Measurements from ENCODE around the gene CCDC116.
"Not testable (repeated sequence)": the region's sequence is repeated elsewhere in the genome, so short reads cannot be mapped to it uniquely, and the experiment has no call there.

The CCDC116 gene

DNA sequence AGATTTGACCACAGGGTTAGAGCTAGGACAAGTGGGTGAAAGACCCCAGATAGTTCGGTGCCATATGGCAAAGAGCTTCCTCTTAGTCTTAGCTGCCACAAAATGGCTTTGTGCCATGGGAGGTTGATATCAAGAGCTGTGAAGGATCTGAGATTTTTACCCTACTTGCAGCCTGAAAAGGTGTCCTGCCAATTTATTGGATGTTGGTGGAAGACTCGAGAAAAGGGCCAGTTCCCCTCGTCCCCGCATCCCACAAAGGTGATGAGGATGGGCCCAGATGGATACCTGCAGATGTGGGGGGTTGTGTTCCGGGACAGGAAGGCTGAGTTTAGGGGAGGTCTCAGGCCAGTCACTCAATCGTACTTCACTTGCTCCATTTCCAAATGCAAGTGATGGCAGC lies 30.0 kb upstream of the CCDC116 start:
- no peak overlapping the region for H3K27ac ChIP-seq
- TF ChIP-seq ZFX (IDR thresholded peaks at IDR 0.05), result no peak
- TF ChIP-seq, protein P1, sequence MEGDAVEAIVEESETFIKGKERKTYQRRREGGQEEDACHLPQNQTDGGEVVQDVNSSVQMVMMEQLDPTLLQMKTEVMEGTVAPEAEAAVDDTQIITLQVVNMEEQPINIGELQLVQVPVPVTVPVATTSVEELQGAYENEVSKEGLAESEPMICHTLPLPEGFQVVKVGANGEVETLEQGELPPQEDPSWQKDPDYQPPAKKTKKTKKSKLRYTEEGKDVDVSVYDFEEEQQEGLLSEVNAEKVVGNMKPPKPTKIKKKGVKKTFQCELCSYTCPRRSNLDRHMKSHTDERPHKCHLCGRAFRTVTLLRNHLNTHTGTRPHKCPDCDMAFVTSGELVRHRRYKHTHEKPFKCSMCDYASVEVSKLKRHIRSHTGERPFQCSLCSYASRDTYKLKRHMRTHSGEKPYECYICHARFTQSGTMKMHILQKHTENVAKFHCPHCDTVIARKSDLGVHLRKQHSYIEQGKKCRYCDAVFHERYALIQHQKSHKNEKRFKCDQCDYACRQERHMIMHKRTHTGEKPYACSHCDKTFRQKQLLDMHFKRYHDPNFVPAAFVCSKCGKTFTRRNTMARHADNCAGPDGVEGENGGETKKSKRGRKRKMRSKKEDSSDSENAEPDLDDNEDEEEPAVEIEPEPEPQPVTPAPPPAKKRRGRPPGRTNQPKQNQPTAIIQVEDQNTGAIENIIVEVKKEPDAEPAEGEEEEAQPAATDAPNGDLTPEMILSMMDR (conservative IDR thresholded peaks at IDR 0.05), result no peak

DNA sequence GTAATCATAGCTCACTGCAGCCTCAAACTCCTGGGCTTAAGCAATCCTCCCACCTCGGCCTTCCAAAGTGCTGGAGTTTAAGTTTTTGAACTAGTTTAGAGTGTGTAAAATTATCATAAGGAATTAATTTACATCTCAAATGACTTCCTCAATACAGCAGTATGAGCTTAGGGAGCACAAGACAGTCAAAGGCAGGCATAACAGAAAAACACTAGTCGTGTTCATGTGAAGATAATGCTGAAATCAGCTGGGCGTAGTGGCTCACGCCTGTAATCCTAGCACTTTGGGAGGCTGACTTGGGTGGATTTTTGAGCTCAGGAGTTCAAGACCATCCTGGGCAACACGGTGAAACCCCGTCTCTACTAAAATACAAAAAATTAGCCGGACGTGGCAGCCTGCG lies 28.6 kb upstream of the CCDC116 start:
- H3K27ac ChIP-seq, result no peak overlapping the region
- TF ChIP-seq, protein P1 (conservative IDR thresholded peaks at IDR 0.05), result no peak
- TF ChIP-seq ZFX (IDR thresholded peaks at IDR 0.05), result no peak

DNA sequence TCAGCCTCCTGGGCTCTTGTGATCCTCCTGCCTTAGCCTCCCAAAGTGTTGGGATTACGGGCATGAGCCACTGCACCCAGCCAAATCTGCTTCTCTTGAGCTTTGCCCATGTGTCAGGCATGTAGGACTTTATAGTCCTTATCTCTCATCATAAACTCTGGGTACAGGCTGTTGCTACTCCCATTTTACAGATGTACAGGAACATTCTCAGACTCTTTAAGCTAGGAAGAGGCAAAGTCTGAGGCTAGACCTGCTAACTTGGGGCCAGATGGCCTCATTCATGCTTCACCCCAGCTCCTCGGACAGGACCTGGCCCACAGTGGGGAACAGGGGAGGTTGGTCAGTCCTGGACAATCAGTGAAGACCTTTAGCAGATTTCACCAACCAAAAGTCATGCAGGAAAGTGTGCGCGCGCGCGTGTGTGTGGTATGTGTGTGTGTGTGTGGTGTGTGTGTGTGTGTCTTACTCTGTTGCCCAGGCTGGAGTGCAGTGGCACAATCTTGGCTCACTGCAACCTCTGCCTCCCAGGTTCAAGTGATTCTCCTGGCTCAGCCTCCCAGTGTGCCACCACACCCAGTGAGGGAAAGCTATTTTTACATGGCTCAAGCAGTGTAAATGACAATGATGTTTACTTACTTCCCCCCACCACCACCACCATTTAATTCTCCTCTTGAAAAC lies 26.5 kb upstream of the CCDC116 start:
- TF ChIP-seq, protein P1 (conservative IDR thresholded peaks at IDR 0.05), result no peak
- TF ChIP-seq ZFX (IDR thresholded peaks at IDR 0.05), result no peak
- H3K27ac ChIP-seq, result peak overlapping the region; percentile 59

DNA sequence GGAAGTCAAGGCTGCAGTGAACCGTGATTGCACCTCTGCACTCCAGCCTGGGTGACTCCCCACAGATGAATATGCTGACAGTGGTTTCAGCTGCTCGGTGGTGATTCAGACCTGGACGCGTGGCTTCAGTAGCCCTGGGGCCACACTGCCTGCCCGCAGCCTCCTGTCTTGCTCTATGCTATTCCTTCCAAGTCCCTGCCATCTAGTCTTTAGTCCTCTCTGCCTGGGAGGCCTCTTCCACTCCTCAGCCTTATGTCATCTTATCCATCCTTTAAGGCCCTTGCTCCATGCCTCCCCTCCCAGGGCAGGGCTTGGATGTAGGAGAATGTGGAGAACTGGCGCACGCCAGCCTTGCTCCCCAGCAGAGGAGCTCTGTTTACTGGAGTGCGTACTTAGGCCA lies 25.8 kb upstream of the CCDC116 start:
- no peak for TF ChIP-seq ZFX (IDR thresholded peaks at IDR 0.05)
- TF ChIP-seq, protein P1 (conservative IDR thresholded peaks at IDR 0.05), result no peak
- H3K27ac ChIP-seq, result peak overlapping the region; percentile 59

DNA sequence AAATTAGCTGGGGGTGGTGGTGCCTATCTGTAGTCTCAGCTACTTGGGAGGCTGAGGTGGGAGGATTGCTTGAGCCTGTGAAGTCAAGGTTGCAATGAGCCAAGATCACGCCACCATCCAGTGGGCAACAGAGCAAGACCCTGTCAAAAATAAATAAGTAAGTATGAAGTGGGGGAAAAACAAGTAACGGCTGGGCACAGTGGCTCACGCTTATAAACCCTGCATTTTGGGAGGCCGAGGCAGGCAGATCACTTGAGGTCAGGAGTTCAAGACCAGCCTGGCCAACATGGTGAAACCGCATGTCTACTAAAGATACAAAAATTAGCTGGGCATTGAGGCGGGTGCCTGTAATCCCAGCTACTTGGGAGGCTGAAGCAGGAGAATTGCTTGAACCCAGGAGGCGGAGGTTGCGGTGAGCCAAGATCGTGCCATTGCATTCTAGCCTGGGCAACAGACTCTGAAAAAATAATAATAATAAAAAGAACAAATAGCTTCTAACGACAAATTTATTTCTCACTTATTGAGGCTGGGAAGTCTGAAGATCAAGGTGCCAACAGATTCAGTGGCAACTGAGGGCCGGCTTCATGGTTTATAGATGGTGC lies 22.9 kb upstream of the CCDC116 start:
- H3K27ac ChIP-seq, result not testable (repeated sequence)

- no peak for TF ChIP-seq ZFX (IDR thresholded peaks at IDR 0.05)
- TF ChIP-seq, protein P1 (conservative IDR thresholded peaks at IDR 0.05), result no peak
- no peak overlapping the region for H3K27ac ChIP-seq
Measured at GRCh38 chr22:21611210-21611977, 21.2 kb upstream of the CCDC116 start.

DNA sequence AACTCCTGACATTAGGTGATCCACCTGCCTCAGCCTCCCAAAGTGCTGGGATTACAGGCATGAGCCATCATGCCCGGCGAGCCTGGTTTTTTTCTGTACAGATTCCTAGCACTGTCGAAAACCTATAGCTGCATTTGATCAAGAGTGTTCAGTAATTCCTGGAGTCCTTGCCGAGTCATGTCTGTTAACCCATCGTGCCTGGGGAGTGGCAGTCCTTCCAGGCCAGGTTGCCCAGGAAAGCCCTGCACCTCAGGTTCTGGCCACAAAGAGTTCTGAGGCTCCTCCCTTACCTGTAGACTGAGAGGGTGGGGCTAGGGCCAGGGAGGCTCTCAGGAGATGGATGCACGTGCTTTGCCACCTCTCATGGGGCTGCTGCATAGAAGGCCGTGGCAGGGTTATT lies 19.7 kb upstream of the CCDC116 start:
- H3K27ac ChIP-seq, result no peak overlapping the region
- no peak for TF ChIP-seq ZFX (IDR thresholded peaks at IDR 0.05)
- TF ChIP-seq, protein P1 (conservative IDR thresholded peaks at IDR 0.05), result no peak
